ENCODE results near the gene NARF. TPM values are rescaled to one million over a fixed set of nuclear protein-coding genes. Genes with fewer than 3 reads are reported as not detected.

NARF gene
- total RNA-seq, 1 donor from 2014 or later: 38.1 TPM

Small RNA genes within 50 kb of the gene (small RNA-seq; reads per million reads assigned to genes)
- not detected for gene RF00019

Other genes with a start within 250 kb of the NARF start
- 18.6 TPM for gene CCDC57, start 245.9 kb upstream of the NARF start, total RNA-seq
- gene SLC16A3, start 229.7 kb upstream of the NARF start, total RNA-seq: 4.2 TPM
- 23.9 TPM for gene CSNK1D, start 185.0 kb upstream of the NARF start, total RNA-seq
- gene CD7, start 141.1 kb upstream of the NARF start, total RNA-seq: not detected
- gene SECTM1, start 125.0 kb upstream of the NARF start, total RNA-seq: 0.78 TPM
- not detected for gene TEX19, start 99.5 kb upstream of the NARF start, total RNA-seq
- not detected for gene UTS2R, start 87.0 kb upstream of the NARF start, total RNA-seq
- 20.6 TPM for gene HEXD, start 40.4 kb upstream of the NARF start, total RNA-seq
- gene OGFOD3, start 40.2 kb upstream of the NARF start, total RNA-seq: 9.4 TPM
- gene CYBC1, start 8.0 kb upstream of the NARF start, total RNA-seq: 22.9 TPM
- 41.2 TPM for gene FOXK2, start 61.0 kb downstream of the NARF start, total RNA-seq
- gene WDR45B, start 189.7 kb downstream of the NARF start, total RNA-seq: 52.4 TPM
- 17.0 TPM for gene RAB40B, start 240.0 kb downstream of the NARF start, total RNA-seq

Data from occipital lobe (tissue), 2 donors.